Ascending aorta (tissue), 2 donors: ENCODE results near the gene NT5DC2. TPM values are rescaled to one million over a fixed set of nuclear protein-coding genes. Genes with fewer than 3 reads are reported as not detected.

Experiments
- DNase-seq, 2 donors: peaks; one replicate each; pipeline ENCODE4 v3.0.0-alpha.2; 2019; ENCODE audit warnings: low spot score in 2 of 2
- H3K27ac ChIP-seq, 2 donors: fragments of 200-600 bp; sonication (generic); one replicate each; pipeline ENCODE4 v1.5.1; 2016 to 2017; ENCODE audit warnings: mild to moderate bottlenecking in 1 of 2
- H3K27me3 ChIP-seq: fragments of 200-600 bp; sonication (generic); one replicate; pipeline ENCODE4 v1.5.1; 2017
- H3K36me3 ChIP-seq, 2 donors: fragments of 200-600 bp; sonication (generic); one replicate each; pipeline ENCODE4 v1.5.1; 2016
- H3K4me1 ChIP-seq, 2 donors: fragments of 200-600 bp; sonication (generic); one replicate each; pipeline ENCODE4 v1.5.1; 2016 to 2017; ENCODE audit warnings: mild to moderate bottlenecking in 1 of 2
- H3K4me3 ChIP-seq, 2 donors: fragments of 200-600 bp; sonication (generic); one replicate each; pipeline ENCODE4 v1.5.1; 2016 to 2017; ENCODE audit warnings: mild to moderate bottlenecking in 1 of 2
- H3K9me3 ChIP-seq, 2 donors: fragments of 200-600 bp; sonication (generic); one replicate each; pipeline ENCODE4 v1.5.1; 2016
- intact Hi-C: fragments of 100-400 bp; cut with DNase I; formaldehyde crosslinking; loops from one replicate; pipeline ENCODE4 v1.15.1; 2023
- total RNA-seq: library from RNA; depleted of rRNA; stranded (reverse); fragments of >200 nt; gene quantifications from one replicate; pipeline ENCODE4 v1.1.0, GENCODE V29; 2016
- TF ChIP-seq, protein P1 (sequence below), 3 experiments: fragments of 200-600 bp in 2 of 3; fragments of 450-650 bp in 1 of 3; sonication (generic) in 2 of 3; IDR thresholded peaks; one replicate each; pipeline ENCODE4 v1.5.1; 2016 to 2019; ENCODE audit warnings: antibody characterized with exemption in 3 of 3, mild to moderate bottlenecking in 1 of 3, moderate library complexity in 1 of 3

Gene NT5DC2
- total RNA-seq, 1 donor from 2014 or later, result 95.5 TPM

- Histone ChIP-seq H3K4me3 (no peak overlapping the region), H3K27ac (no peak overlapping the region), H3K36me3 (peaks cover 44 to 69% of the 10 kb centered on the region in 2 donors), H3K27me3 (no peaks in the 10 kb centered on the region), H3K9me3 (no peaks in the 10 kb centered on the region), H3K4me1 (no peaks in the 10 kb centered on the region)
- no peak for DNase-seq
- intact Hi-C loops, result no loop called here
- TF ChIP-seq, protein P1, sequence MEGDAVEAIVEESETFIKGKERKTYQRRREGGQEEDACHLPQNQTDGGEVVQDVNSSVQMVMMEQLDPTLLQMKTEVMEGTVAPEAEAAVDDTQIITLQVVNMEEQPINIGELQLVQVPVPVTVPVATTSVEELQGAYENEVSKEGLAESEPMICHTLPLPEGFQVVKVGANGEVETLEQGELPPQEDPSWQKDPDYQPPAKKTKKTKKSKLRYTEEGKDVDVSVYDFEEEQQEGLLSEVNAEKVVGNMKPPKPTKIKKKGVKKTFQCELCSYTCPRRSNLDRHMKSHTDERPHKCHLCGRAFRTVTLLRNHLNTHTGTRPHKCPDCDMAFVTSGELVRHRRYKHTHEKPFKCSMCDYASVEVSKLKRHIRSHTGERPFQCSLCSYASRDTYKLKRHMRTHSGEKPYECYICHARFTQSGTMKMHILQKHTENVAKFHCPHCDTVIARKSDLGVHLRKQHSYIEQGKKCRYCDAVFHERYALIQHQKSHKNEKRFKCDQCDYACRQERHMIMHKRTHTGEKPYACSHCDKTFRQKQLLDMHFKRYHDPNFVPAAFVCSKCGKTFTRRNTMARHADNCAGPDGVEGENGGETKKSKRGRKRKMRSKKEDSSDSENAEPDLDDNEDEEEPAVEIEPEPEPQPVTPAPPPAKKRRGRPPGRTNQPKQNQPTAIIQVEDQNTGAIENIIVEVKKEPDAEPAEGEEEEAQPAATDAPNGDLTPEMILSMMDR (IDR thresholded peaks at IDR 0.05), result no peak
Observed at GRCh38 chr3:52554026-52554755, 20.5 kb upstream of the NT5DC2 start.

- no peak for DNase-seq
- TF ChIP-seq, protein P1 (IDR thresholded peaks at IDR 0.05), result no peak
- H3K27ac ChIP-seq, result no peak overlapping the region
- H3K9me3 ChIP-seq, result no peaks in the 10 kb centered on the region
- no peak overlapping the region for H3K4me3 ChIP-seq
- peaks cover 48 to 58% of the 10 kb centered on the region in 2 donors for H3K36me3 ChIP-seq
- H3K4me1 ChIP-seq, result no peaks in the 10 kb centered on the region
- intact Hi-C loops, result no loop called here
- no peaks in the 10 kb centered on the region for H3K27me3 ChIP-seq
Observed at GRCh38 chr3:52552089-52552488, 18.4 kb upstream of the NT5DC2 start.

GRCh38 chr3:52551118-52551517 is 17.5 kb upstream of the NT5DC2 start:
- no peak overlapping the region for H3K4me3 ChIP-seq
- no peaks in the 10 kb centered on the region for H3K27me3 ChIP-seq
- intact Hi-C loops, result no loop called here
- H3K36me3 ChIP-seq, result peaks cover 48 to 61% of the 10 kb centered on the region in 2 donors
- H3K27ac ChIP-seq, result no peak overlapping the region
- TF ChIP-seq, protein P1 (IDR thresholded peaks at IDR 0.05), result no peak
- DNase-seq, result no peak
- H3K4me1 ChIP-seq, result no peaks in the 10 kb centered on the region
- no peaks in the 10 kb centered on the region for H3K9me3 ChIP-seq

DNA sequence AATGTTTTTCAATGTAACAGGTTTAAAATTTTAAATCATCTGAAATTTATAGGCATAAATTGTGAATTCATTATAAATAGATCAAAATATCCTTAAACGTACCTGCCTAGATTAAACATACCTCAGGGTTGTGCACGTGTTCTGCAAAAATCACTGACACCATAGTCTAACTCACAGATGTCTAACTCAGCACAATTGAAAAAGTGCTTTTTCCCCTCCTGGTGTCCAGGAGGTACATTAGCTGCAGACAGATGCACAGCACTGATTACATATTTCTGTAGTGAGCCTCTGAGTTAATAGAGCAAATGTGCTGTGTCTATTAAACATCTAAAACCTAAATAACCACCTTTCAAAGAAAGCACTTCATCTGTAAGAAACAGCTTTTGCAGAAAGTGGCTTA is 13.5 kb upstream of the NT5DC2 start:
- Histone ChIP-seq H3K27me3 (no peaks in the 10 kb centered on the region), H3K36me3 (peaks cover 30 to 46% of the 10 kb centered on the region in 2 donors), H3K27ac (no peak overlapping the region), H3K4me3 (no peak overlapping the region), H3K9me3 (no peaks in the 10 kb centered on the region), H3K4me1 (no peaks in the 10 kb centered on the region)
- TF ChIP-seq, protein P1 (IDR thresholded peaks at IDR 0.05), result no peak
- no peak for DNase-seq
- intact Hi-C loops, result no loop called here

- no peak for DNase-seq
- intact Hi-C loops, result no loop called here
Observed at GRCh38 chr3:52546111-52546901, 12.6 kb upstream of the NT5DC2 start.

More at GRCh38 chr3:52546111-52546901, 12.6 kb upstream of the NT5DC2 start:
- Histone ChIP-seq H3K27me3 (no peaks in the 10 kb centered on the region), H3K36me3 (peaks cover 29 to 42% of the 10 kb centered on the region in 2 donors), H3K4me1 (no peaks in the 10 kb centered on the region), H3K27ac (no peak overlapping the region), H3K4me3 (no peak overlapping the region), H3K9me3 (no peaks in the 10 kb centered on the region)
- TF ChIP-seq, protein P1 (IDR thresholded peaks at IDR 0.05), result no peak
